Hematopoietic multipotent progenitor cell treated with erythropoietin and hydrocortisone succinate and interleukin-3 and kit ligand, for 6 days (in vitro differentiated cells): ENCODE measurements around the gene TMEM131.
"Not testable (repeated sequence)": the region's sequence is repeated elsewhere in the genome, so short reads cannot be mapped to it uniquely, and the experiment has no call there.

Source experiments
- DNase-seq: peaks from one replicate; pipeline ENCODE4 v3.0.0-alpha.2; 2015

TMEM131 gene

GRCh38 chr2:97985998-97986397 is 9.8 kb downstream of the TMEM131 start:
- no peak for DNase-seq

DNA sequence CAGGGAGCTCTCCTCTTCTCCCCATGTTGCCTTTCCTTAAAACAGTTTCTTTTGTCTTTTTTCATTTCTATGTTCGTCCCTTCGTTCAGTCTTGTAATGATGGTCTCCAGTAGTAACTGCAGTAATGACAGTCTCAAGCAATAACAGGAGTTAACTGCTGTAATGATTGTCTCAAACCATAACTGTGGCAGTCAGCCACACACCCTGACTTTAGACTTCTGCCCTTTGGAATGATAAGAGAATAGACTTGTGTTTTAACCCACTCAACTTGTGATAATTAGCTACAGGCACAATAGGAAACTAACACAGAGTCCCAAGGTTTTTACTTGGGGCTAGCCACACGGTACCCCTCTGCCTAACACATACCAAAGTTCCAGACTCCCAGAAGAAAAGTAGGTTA is 12.1 kb downstream of the TMEM131 start:
- peak; percentile 75 for DNase-seq

- no peak for DNase-seq
These were observed 12.6 kb downstream of the TMEM131 start for GRCh38 chr2:97983134-97983533.

- DNase-seq = no peak
These were observed 13.1 kb downstream of the TMEM131 start for GRCh38 chr2:97982621-97983020.

DNA sequence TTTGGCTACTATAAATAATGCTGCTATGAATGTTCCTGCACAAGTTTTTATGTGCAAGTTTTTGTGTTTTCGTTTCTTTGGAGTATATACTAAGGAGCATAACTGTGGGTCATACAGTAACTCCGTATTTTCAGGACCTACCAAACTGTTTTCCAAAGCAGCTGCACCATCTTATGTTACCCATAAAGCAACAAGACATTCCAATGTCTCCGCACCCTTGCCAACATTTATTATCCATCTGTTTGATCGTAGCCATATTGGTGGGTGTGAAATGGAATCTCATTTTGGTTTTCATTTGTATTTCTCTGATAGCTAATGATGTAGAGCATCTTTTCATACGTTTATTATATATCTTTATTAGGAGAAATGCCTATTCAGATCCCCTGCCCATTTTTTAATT is 13.8 kb downstream of the TMEM131 start:
- DNase-seq = no peak

- peak; percentile 67 for DNase-seq
These were observed 15.8 kb downstream of the TMEM131 start for GRCh38 chr2:97979904-97980303.

- no peak for DNase-seq
These were observed 21.3 kb downstream of the TMEM131 start for GRCh38 chr2:97974471-97974870.

GRCh38 chr2:97970293-97971060 is 25.3 kb downstream of the TMEM131 start:
- peak; percentile 44 for DNase-seq

- peak; percentile 76 for DNase-seq
These were observed 26.4 kb downstream of the TMEM131 start for GRCh38 chr2:97969081-97970067.

DNA sequence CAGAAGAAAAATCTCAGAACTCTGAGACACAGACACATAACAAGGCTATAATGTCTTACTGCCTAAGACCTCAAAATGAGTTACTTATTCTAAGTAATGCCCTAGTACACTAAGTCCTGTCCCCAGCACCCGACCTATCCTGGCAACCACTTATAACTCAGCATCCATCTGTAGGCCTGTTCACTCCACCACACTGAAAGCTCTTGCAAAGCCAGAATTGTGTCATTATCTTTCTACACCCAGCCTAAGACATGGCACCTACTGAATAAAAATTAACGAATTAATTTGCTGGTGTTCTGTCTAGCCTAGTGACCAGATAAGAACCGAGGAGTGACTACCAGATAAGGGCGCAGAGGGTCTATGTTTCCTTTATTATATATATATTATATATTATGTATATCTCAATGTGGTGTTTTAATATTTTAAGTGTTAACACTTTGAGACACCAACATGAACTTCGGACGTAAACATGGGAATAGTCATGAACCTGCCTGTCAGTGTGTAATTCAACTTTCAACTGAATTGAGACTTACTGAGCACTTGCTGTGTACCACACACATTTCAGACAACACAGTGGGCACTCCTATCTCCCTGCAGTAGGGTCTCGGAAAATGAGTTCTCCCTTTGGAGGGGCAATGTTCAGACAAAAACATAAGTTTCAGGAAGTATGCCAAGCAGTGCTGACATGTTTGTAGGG is 27.7 kb downstream of the TMEM131 start:
- DNase-seq = peak; percentile 89

GRCh38 chr2:97967216-97967592 is 28.5 kb downstream of the TMEM131 start:
- no peak for DNase-seq

DNA sequence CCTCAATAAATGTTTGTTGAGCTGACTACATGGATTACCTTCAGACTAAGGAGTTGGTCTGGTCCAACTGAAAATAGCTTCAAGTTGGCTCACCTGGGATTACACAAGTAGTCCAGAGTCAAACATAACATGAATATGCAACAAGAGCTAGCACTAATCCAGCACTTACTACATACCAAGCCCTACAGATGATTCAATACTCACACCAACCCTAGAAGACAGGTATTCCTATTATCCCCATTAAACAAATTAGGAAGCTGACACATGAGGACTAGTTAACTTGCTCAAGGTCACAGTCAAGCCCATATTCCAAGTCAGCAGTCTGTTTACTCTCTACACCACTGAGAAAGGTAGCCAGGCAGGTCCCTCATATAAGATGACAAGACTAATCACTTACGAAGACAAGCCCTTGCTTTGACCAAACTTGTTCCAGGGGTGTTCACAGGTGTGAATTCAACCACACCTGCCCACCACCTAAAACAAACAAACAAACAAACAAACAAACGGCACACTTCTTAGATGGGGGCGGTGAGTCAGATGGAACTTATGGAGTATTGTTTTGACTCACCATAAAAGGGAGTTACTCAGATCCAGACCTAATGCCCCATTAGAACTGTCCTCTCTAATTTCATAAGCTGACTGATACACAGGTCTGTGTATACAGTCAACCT is 29.1 kb downstream of the TMEM131 start:
- DNase-seq = no peak

DNA sequence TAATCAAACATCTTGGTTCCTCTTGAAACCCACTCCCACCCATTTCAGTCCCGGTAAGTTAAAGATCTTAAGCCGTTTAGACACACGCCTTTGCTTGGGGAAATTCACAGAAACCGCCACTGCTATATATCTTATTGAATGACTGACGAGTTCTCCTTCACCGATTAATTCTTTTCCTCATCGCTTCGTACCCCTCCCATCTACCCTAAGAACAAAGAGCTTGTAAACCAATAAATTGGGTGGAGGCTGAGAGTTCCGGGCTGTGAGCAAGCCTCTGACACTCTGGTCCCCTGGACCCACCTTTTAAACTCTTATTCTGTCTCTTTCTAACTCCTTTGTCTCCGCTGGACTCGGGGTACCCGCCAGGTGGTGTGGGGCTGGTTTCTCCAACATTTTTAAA is 30.6 kb downstream of the TMEM131 start:
- no peak for DNase-seq

GRCh38 chr2:97963880-97964279 is 31.9 kb downstream of the TMEM131 start:
- DNase-seq = no peak

DNA sequence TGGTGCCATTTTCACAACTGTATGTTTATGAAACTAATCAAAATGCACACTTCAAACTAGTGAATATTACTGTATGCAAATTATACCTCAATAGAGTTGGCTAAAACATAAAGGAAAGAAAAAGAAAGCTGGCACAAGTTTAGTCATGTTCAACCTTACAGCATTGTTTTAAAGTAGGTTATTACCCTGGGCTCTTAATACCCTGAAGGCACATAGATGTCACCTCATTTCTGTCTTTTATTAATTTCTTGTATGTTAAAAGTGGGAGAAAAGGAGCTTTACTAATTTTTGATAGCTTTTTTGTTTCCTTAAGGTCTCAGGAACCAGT is 32.7 kb downstream of the TMEM131 start:
- no peak for DNase-seq

DNA sequence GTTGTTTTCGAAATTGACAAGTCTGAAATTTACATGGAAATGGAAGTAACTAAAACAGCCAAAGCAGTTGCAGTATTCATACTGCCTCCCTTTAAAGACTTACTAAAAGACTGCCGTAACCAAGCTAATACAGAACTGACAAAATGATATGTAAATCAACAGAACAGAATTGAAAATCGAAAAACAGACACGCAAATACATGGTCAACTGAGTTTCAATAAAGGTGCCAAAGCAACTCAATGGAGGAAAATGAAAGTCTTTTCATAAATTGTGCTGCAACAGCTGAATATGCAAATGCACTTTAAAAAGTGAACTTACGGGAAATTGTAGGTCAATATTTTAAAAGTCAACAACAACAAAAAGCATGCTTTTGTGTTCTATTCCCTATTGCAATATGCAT is 34.2 kb downstream of the TMEM131 start:
- DNase-seq = no peak

DNA sequence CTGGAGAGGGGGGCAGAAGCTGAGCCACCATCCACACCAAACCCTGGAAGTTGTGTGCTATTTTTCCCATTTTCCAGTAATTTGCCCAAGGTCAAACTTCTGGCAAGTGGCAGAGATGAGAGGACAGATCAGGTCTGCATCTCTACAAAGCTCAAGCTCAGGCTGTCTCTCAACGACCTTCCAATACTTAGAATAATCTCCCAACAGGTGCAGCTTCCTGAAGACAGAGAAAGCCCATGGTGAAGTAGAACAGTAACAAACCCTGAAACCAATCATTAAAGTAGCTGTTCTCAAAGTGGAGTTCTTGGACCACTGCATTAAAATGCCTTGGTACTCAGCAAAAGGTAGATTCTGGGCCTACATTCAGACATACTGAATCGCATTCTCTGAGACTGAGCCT is 37.6 kb downstream of the TMEM131 start:
- DNase-seq = no peak

DNA sequence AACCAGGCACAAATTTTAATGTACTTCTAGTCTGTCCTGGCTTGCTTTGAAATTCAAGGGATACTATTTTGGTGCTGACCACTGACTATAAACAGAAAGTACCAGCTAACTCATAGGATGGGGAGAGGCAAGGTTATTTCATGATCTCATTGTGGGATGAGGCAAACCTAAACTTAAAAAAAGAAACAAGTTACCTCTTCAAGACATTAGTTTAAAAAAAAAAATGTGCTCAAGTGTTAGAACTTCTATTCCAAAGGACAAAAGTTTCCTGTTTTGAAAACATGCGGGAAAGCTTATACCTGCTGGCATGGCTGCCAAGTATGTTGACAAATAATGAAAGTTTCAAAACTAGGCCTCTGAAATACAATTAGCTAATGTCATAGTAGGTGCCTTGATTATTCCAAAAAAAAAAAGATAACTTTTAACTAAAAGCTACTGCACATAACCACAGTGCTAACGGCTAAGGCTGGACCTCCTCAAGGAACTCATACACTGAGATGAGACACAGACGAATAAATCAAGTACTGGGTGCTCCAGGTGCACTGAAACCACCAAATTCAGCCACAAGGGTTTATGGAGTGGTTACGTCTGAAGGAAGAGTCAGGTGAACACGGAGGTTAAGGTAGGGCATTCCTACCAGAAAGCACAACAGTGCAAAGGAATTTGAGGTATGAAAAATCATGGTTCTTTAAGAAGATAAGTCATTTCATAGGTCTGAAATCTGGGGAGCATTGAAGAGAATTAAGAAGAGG is 38.1 kb downstream of the TMEM131 start:
- no peak for DNase-seq

DNA sequence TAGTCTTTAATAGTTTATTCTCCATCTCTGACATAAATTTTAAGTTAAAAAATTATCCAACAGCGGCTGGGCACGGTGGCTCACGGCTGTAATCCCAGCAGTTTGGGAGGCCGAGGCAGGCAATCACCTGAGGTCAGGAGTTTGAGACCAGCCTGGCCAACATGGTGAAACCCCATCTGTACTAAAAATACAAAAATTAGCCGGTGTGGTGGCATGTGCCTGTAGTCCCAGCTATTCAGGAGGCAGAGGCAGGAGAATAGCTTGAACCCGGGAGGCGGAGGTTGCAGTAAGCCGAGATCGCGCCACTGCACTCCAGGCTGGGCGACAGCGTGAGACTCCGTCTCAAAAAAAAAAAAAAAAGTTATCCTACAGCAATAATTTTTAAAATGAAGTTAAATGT is 39.0 kb downstream of the TMEM131 start:
- not testable (repeated sequence) for DNase-seq

DNA sequence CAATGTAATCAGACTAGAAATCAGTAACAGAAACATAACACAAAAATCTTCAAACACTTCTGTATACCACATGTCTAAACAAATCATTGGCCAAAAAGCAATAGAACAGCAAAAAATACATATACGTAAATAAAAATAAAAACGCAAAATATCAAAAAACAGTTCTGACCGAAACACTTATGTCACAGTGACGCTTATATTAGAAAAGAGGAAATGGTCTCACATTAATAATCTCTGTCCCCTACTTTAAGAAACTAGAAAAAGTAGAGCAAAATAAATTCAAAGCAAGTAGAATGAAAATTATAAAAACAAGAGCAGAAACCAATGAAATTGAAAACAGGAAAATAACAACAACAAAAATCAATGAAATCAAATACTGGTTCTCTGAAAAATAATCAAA is 41.9 kb downstream of the TMEM131 start:
- no peak for DNase-seq

- no peak for DNase-seq
These were observed 43.4 kb downstream of the TMEM131 start for GRCh38 chr2:97952357-97952756.

- DNase-seq = peak; percentile 44
These were observed 44.5 kb downstream of the TMEM131 start for GRCh38 chr2:97951155-97951680.
